Rectal smooth muscle tissue (tissue), 1 donor: ENCODE measurements around the gene GTF2A1L.

Experiments used
- H3K27ac ChIP-seq: one replicate; pipeline ENCODE4 v1.7.0; 2013; ENCODE audit warnings: low read depth, low read length, inconsistent platforms
- H3K27me3 ChIP-seq: one replicate; pipeline ENCODE4 v1.7.0; 2013; ENCODE audit warnings: low read length; ENCODE audit not compliant: control insufficient read depth, insufficient read depth
- H3K36me3 ChIP-seq: one replicate; pipeline ENCODE4 v1.7.0; 2013; ENCODE audit warnings: low read length; ENCODE audit not compliant: control insufficient read depth, insufficient read depth
- H3K4me1 ChIP-seq: one replicate; pipeline ENCODE4 v1.7.0; 2013; ENCODE audit warnings: low read length; ENCODE audit not compliant: control insufficient read depth, insufficient read depth
- H3K4me3 ChIP-seq: one replicate; pipeline ENCODE4 v1.7.0; 2013; ENCODE audit warnings: low read length
- H3K9ac ChIP-seq: one replicate; pipeline ENCODE4 v1.7.0; 2013; ENCODE audit warnings: low read length

Gene GTF2A1L

GRCh38 chr2:48727560-48727959 lies 109.9 kb downstream of the GTF2A1L start:
- H3K4me3 ChIP-seq = no peak overlapping the region
- no peak overlapping the region for H3K27ac ChIP-seq
- H3K27me3 ChIP-seq = no peaks in the 10 kb centered on the region
- H3K9ac ChIP-seq = no peak overlapping the region
- H3K4me1 ChIP-seq = no peaks in the 10 kb centered on the region
- no peaks in the 10 kb centered on the region for H3K36me3 ChIP-seq

GRCh38 chr2:48728295-48728694 lies 110.6 kb downstream of the GTF2A1L start:
- Histone ChIP-seq H3K27ac (no peak overlapping the region), H3K4me1 (peaks cover 6% of the 10 kb centered on the region), H3K4me3 (no peak overlapping the region), H3K27me3 (no peaks in the 10 kb centered on the region), H3K9ac (no peak overlapping the region), H3K36me3 (no peaks in the 10 kb centered on the region)

GRCh38 chr2:48728840-48729239 lies 111.2 kb downstream of the GTF2A1L start:
- Histone ChIP-seq H3K4me1 (peaks cover 12% of the 10 kb centered on the region), H3K9ac (no peak overlapping the region), H3K4me3 (no peak overlapping the region), H3K36me3 (no peaks in the 10 kb centered on the region), H3K27me3 (no peaks in the 10 kb centered on the region), H3K27ac (no peak overlapping the region)
